ENCODE data around the gene PPP2R5C. TPM values are rescaled to one million over a fixed set of nuclear protein-coding genes. Genes with fewer than 3 reads are reported as not detected.

Gene PPP2R5C
- total and polyA plus RNA-seq, 2 of the 8 experiments (the other 6 are each of a cell fraction or from before 2014, with no cell fraction given) = 49.6 to 95.9 TPM

- no peak overlapping the region for H2BK120ac ChIP-seq (replicated peaks; ENCODE audit: low read depth, low read length)
- peaks cover 2% of the 10 kb centered on the region; the same call in 1 of the 2 replicates for H3K79me1 ChIP-seq (ENCODE audit: low read depth, low read length)
- no peaks in the 10 kb centered on the region for H3K4me1 ChIP-seq (replicated peaks in 1 of 4; ENCODE audit: control insufficient read depth in 3 of 4, insufficient read depth in 4 of 4, low read length in 3 of 4)
- no peak overlapping the region for H3K4ac ChIP-seq (replicated peaks; ENCODE audit: insufficient read length, low read depth, low read length)
- no peak overlapping the region for H4K91ac ChIP-seq (replicated peaks; ENCODE audit: insufficient read length, low read length)
- H2BK20ac ChIP-seq (ENCODE audit: low read length) = no peak overlapping the region
- no peaks in the 10 kb centered on the region for H3K23me2 ChIP-seq (ENCODE audit: low read depth, low read length)
- H4K8ac ChIP-seq (ENCODE audit: extremely low read depth, insufficient read depth, low read length) = no peak overlapping the region
- H3K79me2 ChIP-seq (ENCODE audit: control insufficient read depth in 1 of 2, insufficient read depth in 2 of 2, low read length in 2 of 2) = peaks cover 0 to 17% of the 10 kb centered on the region in 2 experiments; a peak in 2 of 4 replicates
- H3K27ac ChIP-seq (ENCODE audit: low read depth, low read length) = no peak overlapping the region
- ChIA-PET CTCF (ENCODE audit: partially characterized antibody) (interaction anchor here (0.7 to 1.2 kb wide), 6 partner anchors 12 to 175 kb away, joined by 3 to 4 read pairs (median 3); no protein-coding TSS in a partner anchor), POLR2A (ENCODE audit: partially characterized antibody) (no interaction called here)
- no peaks in the 10 kb centered on the region; a peak in 1 of 8 replicates for H3K36me3 ChIP-seq (ENCODE audit: control insufficient read depth in 2 of 4, insufficient read depth in 4 of 4, low read length in 3 of 4)
- H2AK5ac ChIP-seq (ENCODE audit: low read depth, low read length) = no peak overlapping the region
- H3K4me2 ChIP-seq (ENCODE audit: insufficient read depth in 1 of 2, low read depth in 2 of 2, low read length in 2 of 2) = no peak overlapping the region
- no peak overlapping the region for H3K4me3 ChIP-seq (ENCODE audit: extremely low read depth in 1 of 4, insufficient read depth in 2 of 4, low read depth in 3 of 4, low read length in 4 of 4)
- no peak overlapping the region for H2BK15ac ChIP-seq (ENCODE audit: low read length)
- H3K27me3 ChIP-seq (replicated peaks in 1 of 4; ENCODE audit: control insufficient read depth in 3 of 4, extremely low read depth in 1 of 4, insufficient read depth in 3 of 4, low read length in 3 of 4) = no peaks in the 10 kb centered on the region
- H3K56ac ChIP-seq (replicated peaks; ENCODE audit: insufficient read length, low read depth, low read length) = no peak overlapping the region
- no peak overlapping the region for H4K5ac ChIP-seq (ENCODE audit: insufficient read length, low read depth, low read length)
- H3K9me3 ChIP-seq (ENCODE audit: insufficient read depth in 2 of 2, low read depth in 1 of 2, low read length in 1 of 2) = no peaks in the 10 kb centered on the region
- H2AFZ ChIP-seq (ENCODE audit: low read length) = no peak overlapping the region
- no peak for DNase-seq (ENCODE audit: low read depth in 1 of 2, low spot score in 2 of 2)
- no peak overlapping the region for H3K23ac ChIP-seq (ENCODE audit: insufficient read length)
- peaks cover 4 to 6% of the 10 kb centered on the region in 2 experiments for H4K20me1 ChIP-seq (replicated peaks in 1 of 2; ENCODE audit: control insufficient read depth in 1 of 2, insufficient read depth in 2 of 2, low read length in 2 of 2)
- no peak overlapping the region for H2BK12ac ChIP-seq (ENCODE audit: low read depth, low read length)
- H2BK5ac ChIP-seq (ENCODE audit: low read depth, low read length) = no peak overlapping the region
- H3K9ac ChIP-seq (replicated peaks in 1 of 4; ENCODE audit: extremely low read depth in 1 of 4, low read depth in 3 of 4, low read length in 3 of 4) = no peak overlapping the region; a peak in 1 of 7 replicates
- 85% methylated on average over 8 of the region's 8 CpGs; no CpG with 5 or more reads in 1 of the 2 experiments for WGBS, 2 experiments (ENCODE audit: extremely low coverage in 1 of 2, insufficient coverage in 1 of 2, insufficient read length in 1 of 2, insufficient replicate concordance in 2 of 2, low coverage in 1 of 2, low lambda C conversion rate in 2 of 2, missing lambda C conversion rate in 1 of 2)
- no peak for FAIRE-seq
- H3K18ac ChIP-seq (ENCODE audit: extremely low read depth, low read length) = no peak overlapping the region
- H3K14ac ChIP-seq (ENCODE audit: insufficient read length) = no peak overlapping the region
- TF ChIP-seq JUND (IDR thresholded peaks at IDR 0.05; ENCODE audit: low read length) (no peak), SP4 (IDR thresholded peaks at IDR 0.05; ENCODE audit: low read length) (no peak), SUZ12 (IDR thresholded peaks at IDR 0.05; ENCODE audit: low read length) (no peak), SIRT6 (IDR thresholded peaks at IDR 0.05; ENCODE audit: low read length) (no peak), GTF2F1 (IDR thresholded peaks at IDR 0.05; ENCODE audit: borderline replicate concordance, low read depth, low read length) (no peak), RNF2 (IDR thresholded peaks at IDR 0.05; ENCODE audit: borderline replicate concordance, low read depth, low read length, missing control alignments, poor library complexity, severe bottlenecking) (no peak), E2F6 (IDR thresholded peaks at IDR 0.05) (no peak), CEBPB (IDR thresholded peaks at IDR 0.05; ENCODE audit: low read depth, low read length) (no peak), CHD1 (IDR thresholded peaks at IDR 0.05; ENCODE audit: low read depth, low read length) (no peak), ATF3 (IDR thresholded peaks at IDR 0.05; ENCODE audit: insufficient read depth, low read depth, low read length) (no peak), SRF (IDR thresholded peaks at IDR 0.05; ENCODE audit: low read depth, low read length) (no peak), POLR2AphosphoS5 (IDR thresholded peaks at IDR 0.05; ENCODE audit: low read depth, low read length) (no peak)
Measured at GRCh38 chr14:101875041-101875726, 113.7 kb downstream of the PPP2R5C start.
